ENCODE results near the gene SRSF1. TPM values are rescaled to one million over a fixed set of nuclear protein-coding genes. Genes with fewer than 3 reads are reported as not detected.

SRSF1 gene
- total and polyA plus RNA-seq, 9 donors: 77.8 to 184 (median 157) TPM

- no peak for TF ChIP-seq CTCF (IDR thresholded peaks at IDR 0.05)
- TF ChIP-seq EP300 (IDR thresholded peaks at IDR 0.05): no peak
- no peak for TF ChIP-seq POLR2A (IDR thresholded peaks at IDR 0.05)
- Histone ChIP-seq H3K4me1 (ENCODE audit: insufficient read depth) (peaks cover 13% of the 10 kb centered on the region), H3K4me3 (no peak overlapping the region), H3K9me3 (no peaks in the 10 kb centered on the region), H3K36me3 (no peaks in the 10 kb centered on the region), H3K27ac (no peak overlapping the region), H3K27me3 (no peaks in the 10 kb centered on the region)
- no peak for DNase-seq
- intact Hi-C loops (cut with DNase I): no loop called here
- 21 to 34% (median 34%) methylated on average over 4 of the region's 4 CpGs for whole genome bisulfite sequencing, 3 donors
These were observed 22.7 kb downstream of the SRSF1 start for GRCh38 chr17:57984261-57984890.

GRCh38 chr17:57983446-57983845 lies 23.6 kb downstream of the SRSF1 start:
- no peaks in the 10 kb centered on the region for H3K36me3 ChIP-seq
- H3K27me3 ChIP-seq: no peaks in the 10 kb centered on the region
- intact Hi-C loops (cut with DNase I): no loop called here
- DNase-seq: no peak
- H3K4me1 ChIP-seq (ENCODE audit: insufficient read depth): peaks cover 11% of the 10 kb centered on the region
- 85 to 96% (median 93%) methylated on average over 1 of the region's 1 CpG for WGBS, 3 donors
- H3K27ac ChIP-seq: no peak overlapping the region
- H3K4me3 ChIP-seq: no peak overlapping the region
- no peak for TF ChIP-seq EP300 (IDR thresholded peaks at IDR 0.05)
- H3K9me3 ChIP-seq: no peaks in the 10 kb centered on the region

- TF ChIP-seq EP300 (IDR thresholded peaks at IDR 0.05): no peak
- TF ChIP-seq POLR2A (IDR thresholded peaks at IDR 0.05): no peak
- Histone ChIP-seq H3K27ac (no peak overlapping the region), H3K9me3 (no peaks in the 10 kb centered on the region), H3K4me1 (ENCODE audit: insufficient read depth) (peaks cover 11% of the 10 kb centered on the region), H3K27me3 (no peaks in the 10 kb centered on the region), H3K36me3 (no peaks in the 10 kb centered on the region), H3K4me3 (no peak overlapping the region)
- 77 to 82% (median 82%) methylated on average over 14 of the region's 14 CpGs for WGBS, 3 donors
- DNase-seq: no peak
- intact Hi-C loops (cut with DNase I): no loop called here
These were observed 24.4 kb downstream of the SRSF1 start for GRCh38 chr17:57982452-57983170.

- WGBS, 3 donors: 90 to 94% (median 91%) methylated on average over 4 of the region's 4 CpGs
- no peak overlapping the region for H3K4me3 ChIP-seq
- intact Hi-C loops (cut with DNase I): no loop called here
- no peaks in the 10 kb centered on the region for H3K36me3 ChIP-seq
- H3K27me3 ChIP-seq: no peaks in the 10 kb centered on the region
- TF ChIP-seq POLR2A (IDR thresholded peaks at IDR 0.05) (no peak), EP300 (IDR thresholded peaks at IDR 0.05) (no peak), CTCF (IDR thresholded peaks at IDR 0.05) (no peak)
- peaks cover 13% of the 10 kb centered on the region for H3K4me1 ChIP-seq (ENCODE audit: insufficient read depth)
- H3K9me3 ChIP-seq: no peaks in the 10 kb centered on the region
- no peak for DNase-seq
- H3K27ac ChIP-seq: no peak overlapping the region
These were observed 26.5 kb downstream of the SRSF1 start for GRCh38 chr17:57980522-57980921.

- DNase-seq: no peak
- 53 to 85% (median 70%) methylated on average over 1 of the region's 1 CpG for WGBS, 3 donors
- H3K27ac ChIP-seq: no peak overlapping the region
- no peaks in the 10 kb centered on the region for H3K36me3 ChIP-seq
- TF ChIP-seq EP300 (IDR thresholded peaks at IDR 0.05): no peak
- no peak for TF ChIP-seq CTCF (IDR thresholded peaks at IDR 0.05)
- TF ChIP-seq POLR2A (IDR thresholded peaks at IDR 0.05): no peak
- H3K9me3 ChIP-seq: no peaks in the 10 kb centered on the region
- H3K4me3 ChIP-seq: no peak overlapping the region
- intact Hi-C loops (cut with DNase I): no loop called here
- peaks cover 10% of the 10 kb centered on the region for H3K4me1 ChIP-seq (ENCODE audit: insufficient read depth)
- H3K27me3 ChIP-seq: no peaks in the 10 kb centered on the region
These were observed 28.0 kb downstream of the SRSF1 start for GRCh38 chr17:57979076-57979475.

All from ovary (tissue), 9 donors.